Cardiac muscle cell (in vitro differentiated cells and primary cell): Measurements from ENCODE around the gene RASGRF2. TPM values are rescaled to one million over a fixed set of nuclear protein-coding genes. Genes with fewer than 3 reads are reported as not detected.

Source experiments
- DNase-seq, 2 donors: peaks; one replicate each; pipeline versions ENCODE4 v3.0.0 to v3.0.0-alpha.2; 2010 to 2017; ENCODE audit warnings: low read depth in 1 of 2, low spot score in 1 of 2
- H3K27ac ChIP-seq: fragments of 200-600 bp; sonication (generic); 2 replicates; pipeline ENCODE4 v1.5.1; 2016
- H3K27me3 ChIP-seq: fragments of 200-600 bp; sonication (generic); 2 replicates; pipeline ENCODE4 v1.6.0; 2016; ENCODE audit warnings: control low read depth
- H3K36me3 ChIP-seq: fragments of 200-600 bp; sonication (generic); 2 replicates; pipeline ENCODE4 v1.5.1; 2016; ENCODE audit warnings: control low read depth
- H3K4me1 ChIP-seq: fragments of 200-600 bp; sonication (generic); 2 replicates; pipeline ENCODE4 v1.8.1; 2017; ENCODE audit warnings: low read depth, mild to moderate bottlenecking, mixed run types
- H3K4me3 ChIP-seq: fragments of 200-600 bp; sonication (generic); 2 replicates; pipeline ENCODE4 v1.5.1; 2016; ENCODE audit warnings: mild to moderate bottlenecking
- H3K9me3 ChIP-seq: fragments of 200-600 bp; sonication (generic); 2 replicates; pipeline ENCODE4 v1.5.1; 2017; ENCODE audit warnings: low read depth, mild to moderate bottlenecking, control low read depth
- CTCF ChIP-seq: IDR thresholded peaks from 2 replicates; pipeline ENCODE4 v1.5.1; 2012; ENCODE audit warnings: low read depth, mild to moderate bottlenecking, low read length
- polyA plus RNA-seq: library from polyadenylated mRNA; unstranded; fragments of >200 nt; fragmentation: Nextera tagmentation; extraction: Ambion mirVana; gene quantifications from 2 replicates; pipeline ENCODE4 v1.2.1, GENCODE V29; 2016
- total RNA-seq: library from RNA; depleted of rRNA; stranded (reverse); fragments of >200 nt; gene quantifications from 2 replicates; pipeline ENCODE4 v1.2.3, GENCODE V29; 2016

RASGRF2 gene
- total and polyA plus RNA-seq, 2 experiments from 2014 or later: 0.06 to 0.33 TPM

- H3K27ac ChIP-seq: no peak overlapping the region
- H3K36me3 ChIP-seq: no peaks in the 10 kb centered on the region
- no peak for TF ChIP-seq CTCF
- H3K27me3 ChIP-seq: no peaks in the 10 kb centered on the region
- no peaks in the 10 kb centered on the region for H3K9me3 ChIP-seq
- DNase-seq: no peak
- peaks cover 21% of the 10 kb centered on the region for H3K4me1 ChIP-seq
- H3K4me3 ChIP-seq: no peak overlapping the region
Measured at GRCh38 chr5:81191726-81192372, 231.7 kb downstream of the RASGRF2 start.

GRCh38 chr5:81192373-81192750 lies 232.2 kb downstream of the RASGRF2 start:
- no peak for TF ChIP-seq CTCF
- no peak overlapping the region for H3K4me3 ChIP-seq
- no peaks in the 10 kb centered on the region for H3K27me3 ChIP-seq
- no peak overlapping the region for H3K27ac ChIP-seq
- DNase-seq: no peak
- no peaks in the 10 kb centered on the region for H3K9me3 ChIP-seq
- H3K4me1 ChIP-seq: peaks cover 21% of the 10 kb centered on the region
- no peaks in the 10 kb centered on the region for H3K36me3 ChIP-seq

- peaks cover 6% of the 10 kb centered on the region for H3K4me1 ChIP-seq
- DNase-seq: peak; percentile 87 to 90
- H3K36me3 ChIP-seq: no peaks in the 10 kb centered on the region
- H3K4me3 ChIP-seq: no peak overlapping the region
- no peaks in the 10 kb centered on the region for H3K27me3 ChIP-seq
- peak; percentile 97 for TF ChIP-seq CTCF
- H3K9me3 ChIP-seq: no peaks in the 10 kb centered on the region
- H3K27ac ChIP-seq: no peak overlapping the region
Measured at GRCh38 chr5:81194633-81195334, 234.6 kb downstream of the RASGRF2 start.

GRCh38 chr5:81195335-81195929 lies 235.3 kb downstream of the RASGRF2 start:
- no peak overlapping the region for H3K4me3 ChIP-seq
- peaks cover 4% of the 10 kb centered on the region for H3K4me1 ChIP-seq
- no peak overlapping the region for H3K27ac ChIP-seq
- H3K36me3 ChIP-seq: no peaks in the 10 kb centered on the region
- H3K27me3 ChIP-seq: no peaks in the 10 kb centered on the region
- H3K9me3 ChIP-seq: no peaks in the 10 kb centered on the region
- no peak for TF ChIP-seq CTCF
- DNase-seq: peak; percentile 8 to 28

GRCh38 chr5:81202655-81203054 lies 242.5 kb downstream of the RASGRF2 start:
- H3K4me1 ChIP-seq: no peaks in the 10 kb centered on the region
- no peak for TF ChIP-seq CTCF
- peak in 1 of 2 donors; percentile 28 for DNase-seq
- no peaks in the 10 kb centered on the region for H3K27me3 ChIP-seq
- H3K4me3 ChIP-seq: no peak overlapping the region
- no peak overlapping the region for H3K27ac ChIP-seq
- no peaks in the 10 kb centered on the region for H3K36me3 ChIP-seq
- no peaks in the 10 kb centered on the region for H3K9me3 ChIP-seq
